GM19240 (cell line): ENCODE results near the gene F2RL2.
"Not testable (repeated sequence)": the region's sequence is repeated elsewhere in the genome, so short reads cannot be mapped to it uniquely, and the experiment has no call there.

Source experiments
- DNase-seq: peaks from one replicate; pipeline ENCODE4 v3.0.0; 2011; ENCODE audit warnings: low spot score; ENCODE audit not compliant: insufficient read length

F2RL2 gene

GRCh38 chr5:76622076-76622475 lies 1.1 kb downstream of the F2RL2 start:
- DNase-seq = no peak

GRCh38 chr5:76620166-76620565 lies 3.0 kb downstream of the F2RL2 start:
- DNase-seq = no peak

- no peak for DNase-seq
Measured at GRCh38 chr5:76617675-76618074, 5.5 kb downstream of the F2RL2 start.

- no peak for DNase-seq
Measured at GRCh38 chr5:76617229-76617628, 6.0 kb downstream of the F2RL2 start.

- DNase-seq = no peak
Measured at GRCh38 chr5:76616206-76616605, 7.0 kb downstream of the F2RL2 start.

- DNase-seq = no peak
Measured at GRCh38 chr5:76615759-76616158, 7.4 kb downstream of the F2RL2 start.

- DNase-seq = no peak
Measured at GRCh38 chr5:76612942-76613341, 10.3 kb downstream of the F2RL2 start.

- DNase-seq = no peak
Measured at GRCh38 chr5:76610196-76610595, 13.0 kb downstream of the F2RL2 start.

GRCh38 chr5:76608833-76609232 lies 14.4 kb downstream of the F2RL2 start:
- DNase-seq = no peak

GRCh38 chr5:76607353-76607871 lies 15.8 kb downstream of the F2RL2 start:
- no peak for DNase-seq

- DNase-seq = no peak
Measured at GRCh38 chr5:76606701-76607100, 16.5 kb downstream of the F2RL2 start.

GRCh38 chr5:76604838-76605237 lies 18.4 kb downstream of the F2RL2 start:
- DNase-seq = no peak

- DNase-seq = not testable (repeated sequence)
Measured at GRCh38 chr5:76603991-76604390, 19.2 kb downstream of the F2RL2 start.

GRCh38 chr5:76602094-76602726 lies 21.0 kb downstream of the F2RL2 start:
- no peak for DNase-seq

- no peak for DNase-seq
Measured at GRCh38 chr5:76601470-76601869, 21.7 kb downstream of the F2RL2 start.

- no peak for DNase-seq
Measured at GRCh38 chr5:76600716-76601115, 22.5 kb downstream of the F2RL2 start.

GRCh38 chr5:76598531-76598930 lies 24.7 kb downstream of the F2RL2 start:
- no peak for DNase-seq

GRCh38 chr5:76595755-76596481 lies 27.3 kb downstream of the F2RL2 start:
- no peak for DNase-seq

GRCh38 chr5:76594107-76594506 lies 29.1 kb downstream of the F2RL2 start:
- no peak for DNase-seq

GRCh38 chr5:76592692-76593091 lies 30.5 kb downstream of the F2RL2 start:
- DNase-seq = no peak

GRCh38 chr5:76591366-76591765 lies 31.8 kb downstream of the F2RL2 start:
- no peak for DNase-seq

- DNase-seq = peak; percentile 6
Measured at GRCh38 chr5:76590027-76590426, 33.2 kb downstream of the F2RL2 start.

- no peak for DNase-seq
Measured at GRCh38 chr5:76586531-76586930, 36.7 kb downstream of the F2RL2 start.
